ENCODE results near the gene RBM19.

DNA sequence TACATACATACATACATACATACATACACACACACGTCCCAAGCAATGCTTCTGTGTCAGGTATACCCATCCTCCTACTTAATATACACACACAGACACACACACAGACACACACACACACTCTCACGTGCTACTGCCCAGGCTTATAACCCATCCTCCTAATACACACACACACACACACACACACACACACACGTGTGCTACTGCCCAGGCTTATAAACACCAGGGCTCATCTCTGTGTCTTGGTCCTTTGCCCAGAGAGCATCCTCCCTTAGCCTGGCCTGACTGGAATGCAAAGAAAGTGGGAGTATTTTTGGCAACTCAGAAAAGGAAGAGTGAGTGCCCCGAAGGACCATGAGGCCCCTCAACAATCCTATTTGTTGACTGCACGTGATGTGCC, 129.0 kb downstream of the RBM19 start:
- TF ChIP-seq EZH2 (IDR thresholded peaks at IDR 0.05; ENCODE audit: borderline replicate concordance, low read length), result no peak
- TF ChIP-seq, protein P1, sequence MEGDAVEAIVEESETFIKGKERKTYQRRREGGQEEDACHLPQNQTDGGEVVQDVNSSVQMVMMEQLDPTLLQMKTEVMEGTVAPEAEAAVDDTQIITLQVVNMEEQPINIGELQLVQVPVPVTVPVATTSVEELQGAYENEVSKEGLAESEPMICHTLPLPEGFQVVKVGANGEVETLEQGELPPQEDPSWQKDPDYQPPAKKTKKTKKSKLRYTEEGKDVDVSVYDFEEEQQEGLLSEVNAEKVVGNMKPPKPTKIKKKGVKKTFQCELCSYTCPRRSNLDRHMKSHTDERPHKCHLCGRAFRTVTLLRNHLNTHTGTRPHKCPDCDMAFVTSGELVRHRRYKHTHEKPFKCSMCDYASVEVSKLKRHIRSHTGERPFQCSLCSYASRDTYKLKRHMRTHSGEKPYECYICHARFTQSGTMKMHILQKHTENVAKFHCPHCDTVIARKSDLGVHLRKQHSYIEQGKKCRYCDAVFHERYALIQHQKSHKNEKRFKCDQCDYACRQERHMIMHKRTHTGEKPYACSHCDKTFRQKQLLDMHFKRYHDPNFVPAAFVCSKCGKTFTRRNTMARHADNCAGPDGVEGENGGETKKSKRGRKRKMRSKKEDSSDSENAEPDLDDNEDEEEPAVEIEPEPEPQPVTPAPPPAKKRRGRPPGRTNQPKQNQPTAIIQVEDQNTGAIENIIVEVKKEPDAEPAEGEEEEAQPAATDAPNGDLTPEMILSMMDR (conservative IDR thresholded peaks at IDR 0.05 in 1 of 2, IDR thresholded peaks at IDR 0.05 in 1 of 2; ENCODE audit: extremely low read depth in 1 of 2, insufficient read depth in 1 of 2, low read depth in 1 of 2, low read length in 2 of 2), result no peak
